Measurements from ENCODE around the gene FERMT1.

FERMT1 gene

DNA sequence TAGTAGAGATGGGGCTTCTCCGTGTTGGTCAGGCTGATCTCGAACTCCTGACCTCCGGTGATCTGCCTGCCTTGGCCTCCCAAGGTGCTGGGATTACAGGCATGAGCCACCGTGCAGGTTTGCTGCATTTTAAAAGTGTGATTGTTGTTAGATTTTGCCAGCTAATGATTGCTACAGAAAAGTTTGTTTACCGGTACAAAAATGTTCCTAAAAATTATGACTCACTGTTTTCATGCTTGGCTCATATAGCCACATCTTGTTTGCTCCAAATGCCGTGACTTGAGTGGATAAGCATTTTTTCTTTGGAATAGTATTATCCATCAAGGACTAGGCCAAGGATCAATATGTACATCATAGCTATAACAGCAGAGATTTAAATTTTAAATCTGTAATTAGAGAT, 93.3 kb downstream of the FERMT1 start:
- TF ChIP-seq, protein P1, sequence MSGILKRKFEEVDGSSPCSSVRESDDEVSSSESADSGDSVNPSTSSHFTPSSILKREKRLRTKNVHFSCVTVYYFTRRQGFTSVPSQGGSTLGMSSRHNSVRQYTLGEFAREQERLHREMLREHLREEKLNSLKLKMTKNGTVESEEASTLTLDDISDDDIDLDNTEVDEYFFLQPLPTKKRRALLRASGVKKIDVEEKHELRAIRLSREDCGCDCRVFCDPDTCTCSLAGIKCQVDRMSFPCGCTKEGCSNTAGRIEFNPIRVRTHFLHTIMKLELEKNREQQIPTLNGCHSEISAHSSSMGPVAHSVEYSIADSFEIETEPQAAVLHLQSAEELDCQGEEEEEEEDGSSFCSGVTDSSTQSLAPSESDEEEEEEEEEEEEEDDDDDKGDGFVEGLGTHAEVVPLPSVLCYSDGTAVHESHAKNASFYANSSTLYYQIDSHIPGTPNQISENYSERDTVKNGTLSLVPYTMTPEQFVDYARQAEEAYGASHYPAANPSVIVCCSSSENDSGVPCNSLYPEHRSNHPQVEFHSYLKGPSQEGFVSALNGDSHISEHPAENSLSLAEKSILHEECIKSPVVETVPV (CRISPR knock-in tag; IDR thresholded peaks at IDR 0.05) = no peak
- TF ChIP-seq TCF4 (CRISPR knock-in tag; IDR thresholded peaks at IDR 0.05; ENCODE audit: borderline replicate concordance) = no peak
- no peak for TF ChIP-seq CSDC2 (CRISPR knock-in tag; IDR thresholded peaks at IDR 0.05)
- no peak for TF ChIP-seq ZFP3 (CRISPR knock-in tag; IDR thresholded peaks at IDR 0.05)
- no peak for TF ChIP-seq ZNF565 (CRISPR knock-in tag; conservative IDR thresholded peaks at IDR 0.05; ENCODE audit: low read depth)
- TF ChIP-seq, protein P2, sequence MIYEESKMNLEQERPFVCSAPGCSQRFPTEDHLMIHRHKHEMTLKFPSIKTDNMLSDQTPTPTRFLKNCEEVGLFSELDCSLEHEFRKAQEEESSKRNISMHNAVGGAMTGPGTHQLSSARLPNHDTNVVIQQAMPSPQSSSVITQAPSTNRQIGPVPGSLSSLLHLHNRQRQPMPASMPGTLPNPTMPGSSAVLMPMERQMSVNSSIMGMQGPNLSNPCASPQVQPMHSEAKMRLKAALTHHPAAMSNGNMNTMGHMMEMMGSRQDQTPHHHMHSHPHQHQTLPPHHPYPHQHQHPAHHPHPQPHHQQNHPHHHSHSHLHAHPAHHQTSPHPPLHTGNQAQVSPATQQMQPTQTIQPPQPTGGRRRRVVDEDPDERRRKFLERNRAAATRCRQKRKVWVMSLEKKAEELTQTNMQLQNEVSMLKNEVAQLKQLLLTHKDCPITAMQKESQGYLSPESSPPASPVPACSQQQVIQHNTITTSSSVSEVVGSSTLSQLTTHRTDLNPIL (CRISPR knock-in tag; IDR thresholded peaks at IDR 0.05; ENCODE audit: low read depth) = no peak
- ATAC-seq = no peak

- TF ChIP-seq ZC3H10 (CRISPR knock-in tag; IDR thresholded peaks at IDR 0.05) (no peak), RARB (CRISPR knock-in tag; IDR thresholded peaks at IDR 0.05) (no peak), ZNF8 (CRISPR knock-in tag; IDR thresholded peaks at IDR 0.05) (no peak), ZNF565 (CRISPR knock-in tag; conservative IDR thresholded peaks at IDR 0.05; ENCODE audit: low read depth) (no peak), ISL1 (CRISPR knock-in tag; IDR thresholded peaks at IDR 0.05) (no peak)
- TF ChIP-seq, protein P3, sequence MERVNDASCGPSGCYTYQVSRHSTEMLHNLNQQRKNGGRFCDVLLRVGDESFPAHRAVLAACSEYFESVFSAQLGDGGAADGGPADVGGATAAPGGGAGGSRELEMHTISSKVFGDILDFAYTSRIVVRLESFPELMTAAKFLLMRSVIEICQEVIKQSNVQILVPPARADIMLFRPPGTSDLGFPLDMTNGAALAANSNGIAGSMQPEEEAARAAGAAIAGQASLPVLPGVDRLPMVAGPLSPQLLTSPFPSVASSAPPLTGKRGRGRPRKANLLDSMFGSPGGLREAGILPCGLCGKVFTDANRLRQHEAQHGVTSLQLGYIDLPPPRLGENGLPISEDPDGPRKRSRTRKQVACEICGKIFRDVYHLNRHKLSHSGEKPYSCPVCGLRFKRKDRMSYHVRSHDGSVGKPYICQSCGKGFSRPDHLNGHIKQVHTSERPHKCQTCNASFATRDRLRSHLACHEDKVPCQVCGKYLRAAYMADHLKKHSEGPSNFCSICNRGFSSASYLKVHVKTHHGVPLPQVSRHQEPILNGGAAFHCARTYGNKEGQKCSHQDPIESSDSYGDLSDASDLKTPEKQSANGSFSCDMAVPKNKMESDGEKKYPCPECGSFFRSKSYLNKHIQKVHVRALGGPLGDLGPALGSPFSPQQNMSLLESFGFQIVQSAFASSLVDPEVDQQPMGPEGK (CRISPR knock-in tag; IDR thresholded peaks at IDR 0.05; ENCODE audit: borderline replicate concordance) = no peak
- TF ChIP-seq, protein P4, sequence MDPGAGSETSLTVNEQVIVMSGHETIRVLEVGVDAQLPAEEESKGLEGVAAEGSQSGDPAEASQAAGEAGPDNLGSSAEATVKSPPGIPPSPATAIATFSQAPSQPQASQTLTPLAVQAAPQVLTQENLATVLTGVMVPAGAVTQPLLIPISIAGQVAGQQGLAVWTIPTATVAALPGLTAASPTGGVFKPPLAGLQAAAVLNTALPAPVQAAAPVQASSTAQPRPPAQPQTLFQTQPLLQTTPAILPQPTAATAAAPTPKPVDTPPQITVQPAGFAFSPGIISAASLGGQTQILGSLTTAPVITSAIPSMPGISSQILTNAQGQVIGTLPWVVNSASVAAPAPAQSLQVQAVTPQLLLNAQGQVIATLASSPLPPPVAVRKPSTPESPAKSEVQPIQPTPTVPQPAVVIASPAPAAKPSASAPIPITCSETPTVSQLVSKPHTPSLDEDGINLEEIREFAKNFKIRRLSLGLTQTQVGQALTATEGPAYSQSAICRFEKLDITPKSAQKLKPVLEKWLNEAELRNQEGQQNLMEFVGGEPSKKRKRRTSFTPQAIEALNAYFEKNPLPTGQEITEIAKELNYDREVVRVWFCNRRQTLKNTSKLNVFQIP (CRISPR knock-in tag; IDR thresholded peaks at IDR 0.05; ENCODE audit: borderline replicate concordance, low read depth) = no peak
- no peak for ATAC-seq
Observed at GRCh38 chr20:6028818-6029217, 94.0 kb downstream of the FERMT1 start.

DNA sequence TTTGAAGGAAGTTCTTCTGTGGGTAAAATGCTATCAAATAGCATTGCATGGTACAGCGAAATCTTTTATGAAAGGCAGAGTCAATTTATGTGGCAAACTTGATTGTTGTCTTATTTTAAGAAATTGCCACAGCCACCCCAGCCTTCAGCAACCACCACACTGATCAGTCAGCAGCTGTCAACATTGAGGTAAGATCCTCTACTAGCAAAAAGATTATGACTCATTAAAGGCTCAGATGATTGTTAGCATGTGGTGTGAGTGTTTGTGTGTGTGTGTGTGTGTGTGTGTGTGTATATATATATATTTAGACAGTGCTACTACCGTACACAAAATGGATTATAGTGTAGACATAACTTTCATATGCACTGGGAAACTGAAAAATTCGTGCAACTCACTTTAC, 96.8 kb downstream of the FERMT1 start:
- no peak for TF ChIP-seq BACH2 (CRISPR knock-in tag; IDR thresholded peaks at IDR 0.05; ENCODE audit: borderline replicate concordance)
- TF ChIP-seq ESRRG (CRISPR knock-in tag; IDR thresholded peaks at IDR 0.05) = no peak
- TF ChIP-seq ZNF70 (CRISPR knock-in tag; IDR thresholded peaks at IDR 0.05) = no peak
- no peak for TF ChIP-seq ZFP3 (CRISPR knock-in tag; IDR thresholded peaks at IDR 0.05)
- TF ChIP-seq PPARA (CRISPR knock-in tag; IDR thresholded peaks at IDR 0.05; ENCODE audit: borderline replicate concordance) = no peak
- no peak for TF ChIP-seq ZNF8 (CRISPR knock-in tag; IDR thresholded peaks at IDR 0.05)
- TF ChIP-seq, protein P1 (CRISPR knock-in tag; IDR thresholded peaks at IDR 0.05) = no peak
- TF ChIP-seq, protein P4 (CRISPR knock-in tag; IDR thresholded peaks at IDR 0.05; ENCODE audit: borderline replicate concordance, low read depth) = no peak
- no peak for TF ChIP-seq RARB (CRISPR knock-in tag; IDR thresholded peaks at IDR 0.05)
- TF ChIP-seq ISL1 (CRISPR knock-in tag; IDR thresholded peaks at IDR 0.05) = no peak
- TF ChIP-seq TCF4 (CRISPR knock-in tag; IDR thresholded peaks at IDR 0.05; ENCODE audit: borderline replicate concordance) = no peak
- no peak for TF ChIP-seq TOX (CRISPR knock-in tag; IDR thresholded peaks at IDR 0.05; ENCODE audit: borderline replicate concordance)
- no peak for TF ChIP-seq OSR1 (CRISPR knock-in tag; IDR thresholded peaks at IDR 0.05)
- no peak for TF ChIP-seq ZC3H10 (CRISPR knock-in tag; IDR thresholded peaks at IDR 0.05)
- ATAC-seq = no peak

Measured in SK-N-SH treated with all-trans-retinoic acid at 6 μM for 48 hours (cell line).